Amygdala (tissue), 56 donors: ENCODE results near the gene GAS1.

Experiments used
- DNase-seq, 56 donors: peaks; one replicate each; lab custom pipeline; 2025; lab: John Stamatoyannopoulos, UW

GAS1 gene

GRCh38 chr9:86947146-86948073 lies at the start of gene GAS1:
GAS1 (minus strand) TSS chr9:86947506; CDS start chr9:86946779, 727 bp downstream.
- DNase-seq, result peak; percentile 24 to 95 (median 85)

GRCh38 chr9:86994231-86994630 lies 46.9 kb upstream of the GAS1 start:
- no peak for DNase-seq

- no peak for DNase-seq
These were observed 46.5 kb upstream of the GAS1 start for GRCh38 chr9:86993830-86994229.

GRCh38 chr9:86991077-86991476 lies 43.8 kb upstream of the GAS1 start:
- no peak for DNase-seq

- DNase-seq, result no peak
These were observed 43.0 kb upstream of the GAS1 start for GRCh38 chr9:86990290-86990689.

GRCh38 chr9:86987900-86988299 lies 40.6 kb upstream of the GAS1 start:
- DNase-seq, result no peak

GRCh38 chr9:86985132-86985647 lies 37.9 kb upstream of the GAS1 start:
- no peak for DNase-seq

- DNase-seq, result no peak
These were observed 36.4 kb upstream of the GAS1 start for GRCh38 chr9:86983620-86984259.

GRCh38 chr9:86983249-86983619 lies 35.9 kb upstream of the GAS1 start:
- DNase-seq, result no peak

- DNase-seq, result no peak
These were observed 33.5 kb upstream of the GAS1 start for GRCh38 chr9:86980802-86981201.

GRCh38 chr9:86979657-86980056 lies 32.4 kb upstream of the GAS1 start:
- no peak for DNase-seq

- no peak for DNase-seq
These were observed 31.7 kb upstream of the GAS1 start for GRCh38 chr9:86978922-86979474.

- no peak for DNase-seq
These were observed 31.1 kb upstream of the GAS1 start for GRCh38 chr9:86978413-86978812.

GRCh38 chr9:86977205-86977835 lies 30.0 kb upstream of the GAS1 start:
- DNase-seq, result no peak

GRCh38 chr9:86975606-86976005 lies 28.3 kb upstream of the GAS1 start:
- DNase-seq, result no peak

GRCh38 chr9:86975036-86975435 lies 27.7 kb upstream of the GAS1 start:
- DNase-seq, result no peak

- no peak for DNase-seq
These were observed 27.1 kb upstream of the GAS1 start for GRCh38 chr9:86974421-86974820.

- no peak for DNase-seq
These were observed 24.4 kb upstream of the GAS1 start for GRCh38 chr9:86971742-86972141.

GRCh38 chr9:86968258-86968920 lies 21.1 kb upstream of the GAS1 start:
- DNase-seq, result no peak

GRCh38 chr9:86966852-86967511 lies 19.7 kb upstream of the GAS1 start:
- no peak for DNase-seq
